Tibial nerve (tissue), 4 donors: ENCODE data around the gene RNF151.

Experiments used
- EP300 ChIP-seq, 2 donors: sonication (generic); formaldehyde crosslinking; IDR thresholded peaks; one replicate each; pipeline ENCODE4 v1.6.1; 2017; ENCODE audit warnings: antibody characterized with exemption in 2 of 2, mild to moderate bottlenecking in 1 of 2
- POLR2A ChIP-seq, 2 donors: fragments of 450-650 bp; IDR thresholded peaks; one replicate each; pipeline ENCODE4 v1.6.1; 2017; ENCODE audit warnings: antibody characterized with exemption in 2 of 2, mild to moderate bottlenecking in 2 of 2, moderate library complexity in 2 of 2
- TF ChIP-seq, protein P1 (sequence below), 5 experiments: fragments of 200-600 bp in 3 of 5; fragments of 450-650 bp in 2 of 5; sonication (generic) in 3 of 5; IDR thresholded peaks; one replicate each; pipeline ENCODE4 v1.5.1; 2016 to 2019; ENCODE audit warnings: antibody characterized with exemption in 5 of 5, mild to moderate bottlenecking in 3 of 5, moderate library complexity in 2 of 5

- TF ChIP-seq, protein P1, sequence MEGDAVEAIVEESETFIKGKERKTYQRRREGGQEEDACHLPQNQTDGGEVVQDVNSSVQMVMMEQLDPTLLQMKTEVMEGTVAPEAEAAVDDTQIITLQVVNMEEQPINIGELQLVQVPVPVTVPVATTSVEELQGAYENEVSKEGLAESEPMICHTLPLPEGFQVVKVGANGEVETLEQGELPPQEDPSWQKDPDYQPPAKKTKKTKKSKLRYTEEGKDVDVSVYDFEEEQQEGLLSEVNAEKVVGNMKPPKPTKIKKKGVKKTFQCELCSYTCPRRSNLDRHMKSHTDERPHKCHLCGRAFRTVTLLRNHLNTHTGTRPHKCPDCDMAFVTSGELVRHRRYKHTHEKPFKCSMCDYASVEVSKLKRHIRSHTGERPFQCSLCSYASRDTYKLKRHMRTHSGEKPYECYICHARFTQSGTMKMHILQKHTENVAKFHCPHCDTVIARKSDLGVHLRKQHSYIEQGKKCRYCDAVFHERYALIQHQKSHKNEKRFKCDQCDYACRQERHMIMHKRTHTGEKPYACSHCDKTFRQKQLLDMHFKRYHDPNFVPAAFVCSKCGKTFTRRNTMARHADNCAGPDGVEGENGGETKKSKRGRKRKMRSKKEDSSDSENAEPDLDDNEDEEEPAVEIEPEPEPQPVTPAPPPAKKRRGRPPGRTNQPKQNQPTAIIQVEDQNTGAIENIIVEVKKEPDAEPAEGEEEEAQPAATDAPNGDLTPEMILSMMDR (IDR thresholded peaks at IDR 0.05), result no peak
- no peak for TF ChIP-seq POLR2A (IDR thresholded peaks at IDR 0.05)
- no peak for TF ChIP-seq EP300 (IDR thresholded peaks at IDR 0.05)
Measured at GRCh38 chr16:1960665-1961630, 5.7 kb upstream of the RNF151 start.
